Muscle layer of duodenum (tissue), 2 donors: Measurements from ENCODE around the gene PSMA5.
"Not testable (repeated sequence)": the region's sequence is repeated elsewhere in the genome, so short reads cannot be mapped to it uniquely, and the experiment has no call there.

Source experiments
- H3K27ac ChIP-seq: one replicate; pipeline ENCODE4 v1.7.0; 2013; ENCODE audit warnings: mild to moderate bottlenecking, low read length
- H3K27me3 ChIP-seq: one replicate; pipeline ENCODE4 v1.7.0; 2013; ENCODE audit warnings: low read depth, mild to moderate bottlenecking, control low read depth, low read length
- H3K36me3 ChIP-seq, 2 donors: one replicate each; pipeline ENCODE4 v1.7.0; 2013; ENCODE audit warnings: low read length in 2 of 2, control low read depth in 1 of 2, mild to moderate bottlenecking in 1 of 2; ENCODE audit not compliant: insufficient read depth in 2 of 2, control insufficient read depth in 1 of 2
- H3K4me1 ChIP-seq, 2 donors: one replicate each; pipeline ENCODE4 v1.7.0; 2013; ENCODE audit warnings: low read length in 2 of 2, mild to moderate bottlenecking in 2 of 2, control low read depth in 1 of 2, moderate library complexity in 1 of 2; ENCODE audit not compliant: insufficient read depth in 2 of 2, control insufficient read depth in 1 of 2
- H3K4me3 ChIP-seq, 2 donors: one replicate each; pipeline ENCODE4 v1.7.0; 2013; ENCODE audit warnings: low read length in 2 of 2, low read depth in 1 of 2, mild to moderate bottlenecking in 1 of 2
- H3K9me3 ChIP-seq, 2 donors: one replicate each; pipeline ENCODE4 v1.7.0; 2013; ENCODE audit warnings: low read length in 2 of 2, control low read depth in 1 of 2, mild to moderate bottlenecking in 1 of 2; ENCODE audit not compliant: control insufficient read depth in 1 of 2
- donor health status: healthy.

PSMA5 gene

DNA sequence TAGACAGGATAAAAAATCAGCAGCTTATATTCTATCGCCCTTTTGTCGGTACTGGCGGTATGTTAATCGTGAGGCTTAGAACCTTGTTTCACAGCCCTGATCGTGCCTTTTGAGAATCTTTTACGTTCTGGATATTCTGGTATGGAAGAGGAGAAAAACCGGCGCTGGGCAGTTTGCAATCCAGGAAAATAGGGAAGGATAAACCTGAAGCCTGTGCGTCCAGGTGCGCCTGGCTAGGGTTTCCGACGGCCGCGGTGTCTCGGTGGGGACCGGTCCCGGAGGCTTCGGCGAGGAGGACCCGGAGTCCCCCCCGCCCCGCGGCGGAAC, 39.8 kb upstream of the PSMA5 start:
- H3K4me1 ChIP-seq = peaks cover 0 to 9% of the 10 kb centered on the region in 2 donors
- no peaks in the 10 kb centered on the region for H3K9me3 ChIP-seq
- H3K27me3 ChIP-seq = peaks cover 5% of the 10 kb centered on the region
- peak overlapping the region; percentile 59 to 79 for H3K4me3 ChIP-seq
- no peaks in the 10 kb centered on the region for H3K36me3 ChIP-seq
- H3K27ac ChIP-seq = no peak overlapping the region

DNA sequence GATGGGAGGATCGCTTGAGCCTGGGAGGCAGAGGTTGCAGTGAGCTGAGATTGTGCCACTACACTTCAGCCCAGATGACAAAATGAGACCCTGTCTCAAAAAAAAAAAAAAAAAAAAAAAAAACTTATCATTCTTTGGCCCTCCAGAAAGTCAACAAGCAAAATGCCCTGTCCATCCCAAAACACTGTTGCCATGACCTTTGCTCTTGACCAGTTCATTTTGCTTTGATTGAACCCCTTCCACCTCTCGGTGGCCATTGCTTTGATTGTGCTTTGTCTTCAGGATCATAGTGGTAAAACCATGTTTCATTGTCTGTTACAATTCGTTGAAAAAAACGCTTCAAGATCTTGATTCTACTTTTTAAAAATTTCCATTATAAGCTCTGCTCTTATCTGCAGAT, 31.6 kb upstream of the PSMA5 start:
- no peak overlapping the region for H3K4me3 ChIP-seq
- H3K4me1 ChIP-seq = no peaks in the 10 kb centered on the region
- no peaks in the 10 kb centered on the region for H3K27me3 ChIP-seq
- no peak overlapping the region for H3K27ac ChIP-seq
- H3K9me3 ChIP-seq = peaks cover 0 to 2% of the 10 kb centered on the region in 2 donors
- no peaks in the 10 kb centered on the region for H3K36me3 ChIP-seq

DNA sequence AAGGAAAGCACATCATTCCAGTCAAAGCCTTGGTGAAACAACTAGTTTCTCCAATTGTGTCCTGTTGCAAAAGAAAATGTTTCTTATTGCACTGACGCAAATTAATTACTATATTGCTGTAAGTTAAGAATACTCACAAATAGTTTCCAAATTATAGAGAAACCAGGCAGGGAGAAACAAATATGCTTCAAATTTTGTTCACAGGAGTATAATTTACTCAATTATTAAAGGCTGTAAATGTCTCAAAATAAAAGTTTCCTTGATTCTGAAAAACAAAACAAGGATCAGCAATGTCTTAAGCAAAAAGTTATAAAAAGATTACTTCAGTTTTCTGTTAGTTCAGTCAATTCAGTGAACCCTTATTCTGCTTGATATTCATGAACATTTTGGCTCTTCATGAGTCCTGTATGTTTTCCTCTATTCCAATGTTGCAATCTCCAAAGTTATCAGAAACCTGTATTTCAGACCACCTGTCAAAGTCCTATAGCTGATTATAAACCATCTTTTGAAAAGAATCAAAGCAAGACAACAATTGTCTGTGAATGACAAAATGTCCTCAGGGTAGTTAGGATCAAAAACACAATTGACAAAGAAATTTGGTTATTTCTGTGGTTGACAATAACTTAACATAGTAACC, 28.4 kb upstream of the PSMA5 start:
- H3K4me3 ChIP-seq = no peak overlapping the region
- H3K9me3 ChIP-seq = peaks cover 0 to 2% of the 10 kb centered on the region in 2 donors
- H3K36me3 ChIP-seq = no peaks in the 10 kb centered on the region
- H3K27ac ChIP-seq = no peak overlapping the region
- H3K27me3 ChIP-seq = no peaks in the 10 kb centered on the region
- no peaks in the 10 kb centered on the region for H3K4me1 ChIP-seq

DNA sequence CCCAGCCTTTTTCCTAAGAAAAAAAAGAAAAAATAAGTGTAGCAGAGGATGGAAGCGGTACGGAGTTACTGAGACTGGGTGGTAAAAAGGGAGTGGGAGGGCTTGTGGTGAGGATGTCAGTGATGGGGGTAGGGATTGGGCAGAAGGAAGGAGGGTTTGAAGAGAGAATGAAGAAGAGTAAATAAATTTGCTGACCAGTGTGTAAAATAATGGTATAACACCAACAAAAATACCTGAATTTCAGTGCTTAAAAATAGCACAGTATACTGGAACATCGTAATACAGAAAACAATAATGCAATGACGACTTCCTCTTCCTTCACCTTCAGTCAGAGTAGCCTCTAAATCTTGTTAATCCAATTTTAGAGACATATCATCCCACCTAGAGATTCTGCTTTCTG, 21.3 kb upstream of the PSMA5 start:
- Histone ChIP-seq H3K27me3 (peaks cover 5% of the 10 kb centered on the region), H3K9me3 (no peaks in the 10 kb centered on the region), H3K27ac (no peak overlapping the region), H3K4me1 (no peaks in the 10 kb centered on the region), H3K36me3 (no peaks in the 10 kb centered on the region), H3K4me3 (no peak overlapping the region)

DNA sequence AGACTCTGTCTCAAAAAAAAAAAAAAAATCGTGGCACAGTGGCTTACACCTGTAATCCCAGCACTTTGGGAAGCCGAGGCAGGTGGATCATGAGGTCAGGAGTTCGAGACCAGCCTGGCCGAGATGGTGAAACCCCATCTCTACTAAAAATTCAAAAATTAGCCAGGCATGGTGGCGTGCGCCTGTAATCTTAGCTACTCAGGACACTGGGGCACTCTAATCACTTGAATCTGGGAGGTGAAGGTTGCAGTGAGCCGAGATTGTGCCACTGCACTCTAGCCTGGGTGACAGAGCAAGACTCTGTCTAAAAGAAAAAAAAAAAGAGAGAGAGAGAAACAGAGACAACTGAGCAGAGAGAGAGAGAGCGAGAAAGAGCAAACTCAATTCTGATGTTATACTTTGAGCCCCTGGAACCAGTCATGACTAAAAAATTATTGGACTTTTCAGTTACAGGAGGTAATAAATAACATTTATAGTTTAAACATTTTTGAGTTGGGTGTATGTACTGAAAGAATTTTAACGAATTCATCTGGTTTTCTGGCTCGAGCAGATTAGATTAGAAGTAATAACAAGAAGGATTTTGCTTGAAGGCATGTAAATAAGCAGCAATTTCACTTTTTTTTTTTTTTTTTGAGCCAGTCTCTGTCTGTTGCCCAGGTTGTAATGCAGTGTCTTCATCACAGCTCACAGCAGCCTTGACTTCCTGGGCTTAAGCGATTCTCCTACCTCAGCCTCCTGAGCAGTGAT, 19.9 kb upstream of the PSMA5 start:
- not testable (repeated sequence) for H3K27ac ChIP-seq, H3K9me3 ChIP-seq, H3K4me3 ChIP-seq, H3K27me3 ChIP-seq, H3K4me1 ChIP-seq, H3K36me3 ChIP-seq

DNA sequence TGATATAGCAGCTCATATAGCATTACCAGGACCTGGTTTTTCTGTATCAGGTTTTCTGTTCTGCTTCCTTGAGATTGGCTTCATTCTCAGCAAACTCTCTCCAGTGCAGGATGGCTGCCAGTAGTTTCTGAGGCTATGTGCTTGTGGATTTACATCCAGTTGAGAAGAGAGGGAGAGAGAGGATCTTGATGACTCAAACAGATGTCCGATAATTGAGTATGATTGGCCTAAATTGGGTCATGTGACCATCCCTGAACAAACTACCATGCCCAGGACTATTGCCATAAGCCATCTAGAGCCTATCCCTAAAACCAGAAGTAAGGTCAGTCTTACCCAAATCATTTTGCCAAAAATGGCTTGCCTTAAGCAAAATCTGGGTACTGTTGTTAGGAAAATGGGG, 18.1 kb upstream of the PSMA5 start:
- peaks cover 5% of the 10 kb centered on the region for H3K27me3 ChIP-seq
- no peaks in the 10 kb centered on the region for H3K36me3 ChIP-seq
- no peak overlapping the region for H3K27ac ChIP-seq
- no peaks in the 10 kb centered on the region for H3K9me3 ChIP-seq
- no peak overlapping the region for H3K4me3 ChIP-seq
- no peaks in the 10 kb centered on the region for H3K4me1 ChIP-seq

DNA sequence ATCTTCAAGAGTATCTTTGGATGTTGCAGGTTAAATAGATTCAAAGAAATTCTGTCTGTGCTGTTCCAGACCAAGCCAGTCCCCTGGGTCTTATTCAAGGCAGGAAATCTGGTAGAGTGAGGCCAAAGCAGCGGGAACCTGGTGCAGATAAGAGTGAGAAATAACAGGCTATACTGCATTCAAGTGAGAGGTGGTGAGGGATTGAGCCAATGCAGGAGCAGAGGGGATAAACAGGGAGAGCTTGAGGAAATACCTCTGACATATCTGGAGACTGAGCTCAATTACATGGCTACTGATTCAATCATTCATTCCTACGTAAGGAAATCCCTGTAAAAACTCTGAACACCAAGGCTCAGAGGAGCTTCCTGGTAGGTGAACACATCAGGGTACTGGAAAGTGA, 17.2 kb upstream of the PSMA5 start:
- H3K4me1 ChIP-seq = no peaks in the 10 kb centered on the region
- H3K9me3 ChIP-seq = no peaks in the 10 kb centered on the region
- peaks cover 5% of the 10 kb centered on the region for H3K27me3 ChIP-seq
- no peak overlapping the region for H3K4me3 ChIP-seq
- H3K36me3 ChIP-seq = no peaks in the 10 kb centered on the region
- H3K27ac ChIP-seq = no peak overlapping the region

DNA sequence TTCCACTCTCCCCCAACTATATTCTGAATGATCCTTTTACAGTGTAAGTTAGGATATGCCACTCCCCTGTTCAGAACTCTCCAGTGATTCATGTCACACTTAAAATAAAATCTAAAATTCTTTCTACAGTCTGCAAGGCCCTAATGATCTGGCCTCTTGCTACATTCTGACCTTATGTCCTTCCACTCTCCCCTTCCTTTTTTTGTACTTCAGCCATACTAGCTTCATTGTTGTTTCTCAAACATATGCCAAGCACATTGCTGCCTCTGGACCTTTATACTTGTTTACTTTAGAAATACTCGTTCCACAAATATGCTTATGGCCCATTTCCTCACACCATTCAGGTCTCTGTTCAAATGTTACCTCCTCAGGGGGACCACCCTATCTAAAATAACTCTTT, 14.8 kb upstream of the PSMA5 start:
- Histone ChIP-seq H3K27me3 (peaks cover 5% of the 10 kb centered on the region), H3K4me1 (no peaks in the 10 kb centered on the region), H3K27ac (no peak overlapping the region), H3K4me3 (no peak overlapping the region), H3K9me3 (no peaks in the 10 kb centered on the region), H3K36me3 (no peaks in the 10 kb centered on the region)

DNA sequence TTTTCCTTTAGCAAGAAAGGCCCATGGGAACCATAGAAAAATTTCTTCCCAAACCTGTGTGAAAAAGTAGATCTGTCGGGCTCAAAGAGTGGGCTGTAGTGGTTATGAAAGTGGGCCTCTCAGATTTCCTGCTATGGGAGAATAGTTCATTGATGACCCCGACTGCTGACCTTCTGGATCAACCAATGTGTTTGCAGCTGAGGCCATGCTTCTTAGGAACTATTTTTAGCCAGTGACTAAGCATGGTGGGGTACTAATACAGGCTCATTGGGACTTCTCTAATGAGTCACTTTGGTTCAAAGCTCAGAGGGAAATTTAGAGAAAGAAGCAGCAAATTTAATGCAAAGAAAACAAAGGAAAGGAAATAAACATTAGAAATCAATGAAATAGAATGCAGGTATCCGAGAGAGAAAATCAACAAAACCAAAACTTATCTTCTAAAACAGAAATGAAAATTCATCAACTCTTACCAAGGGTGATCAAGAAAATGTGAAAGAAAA, 12.6 kb upstream of the PSMA5 start:
- Histone ChIP-seq H3K36me3 (no peaks in the 10 kb centered on the region), H3K27ac (no peak overlapping the region), H3K4me1 (no peaks in the 10 kb centered on the region), H3K9me3 (no peaks in the 10 kb centered on the region), H3K27me3 (no peaks in the 10 kb centered on the region), H3K4me3 (no peak overlapping the region)

DNA sequence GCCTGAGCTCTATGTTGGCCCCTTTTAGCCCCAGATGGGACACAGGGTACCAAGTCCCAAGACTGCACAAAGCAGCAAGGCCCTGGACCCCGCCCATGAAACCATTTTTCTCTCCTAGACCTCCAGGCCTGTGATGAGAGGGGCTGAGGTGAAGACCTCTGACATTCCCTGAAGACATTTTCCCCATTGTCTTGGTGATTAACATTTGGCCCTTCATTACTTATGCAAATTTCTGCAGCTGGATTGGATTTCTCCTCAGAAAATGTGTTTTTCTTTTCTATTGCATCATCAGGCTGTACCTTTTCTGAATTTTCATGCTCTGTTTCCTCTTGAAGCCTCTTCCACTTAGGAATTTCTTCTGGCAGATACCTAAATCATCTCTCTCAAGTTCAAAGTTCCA, 8.2 kb upstream of the PSMA5 start:
- H3K27me3 ChIP-seq = no peaks in the 10 kb centered on the region
- no peaks in the 10 kb centered on the region for H3K4me1 ChIP-seq
- no peak overlapping the region for H3K27ac ChIP-seq
- no peaks in the 10 kb centered on the region for H3K36me3 ChIP-seq
- no peaks in the 10 kb centered on the region for H3K9me3 ChIP-seq
- no peak overlapping the region for H3K4me3 ChIP-seq

DNA sequence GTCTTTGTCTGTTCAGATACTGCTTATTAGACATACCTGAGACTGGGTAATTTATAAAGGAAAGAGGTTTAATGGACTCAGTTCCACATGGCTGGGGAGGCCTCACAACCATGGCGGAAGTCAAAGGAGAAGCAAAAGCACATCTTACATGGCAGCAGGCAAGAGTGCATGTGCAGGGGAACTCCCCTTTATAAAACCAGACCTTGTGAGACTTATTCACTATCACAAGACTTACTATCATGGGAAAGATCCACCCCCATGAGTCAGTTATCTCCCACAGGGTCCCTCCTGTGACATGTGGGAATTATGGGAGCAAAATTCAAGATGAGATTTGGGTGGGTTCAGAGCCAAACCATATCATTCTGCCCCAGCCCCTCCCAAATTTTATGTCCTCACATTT, 7.1 kb upstream of the PSMA5 start:
- no peaks in the 10 kb centered on the region for H3K27me3 ChIP-seq
- H3K9me3 ChIP-seq = no peaks in the 10 kb centered on the region
- no peak overlapping the region for H3K4me3 ChIP-seq
- no peaks in the 10 kb centered on the region for H3K4me1 ChIP-seq
- no peak overlapping the region for H3K27ac ChIP-seq
- no peaks in the 10 kb centered on the region for H3K36me3 ChIP-seq

DNA sequence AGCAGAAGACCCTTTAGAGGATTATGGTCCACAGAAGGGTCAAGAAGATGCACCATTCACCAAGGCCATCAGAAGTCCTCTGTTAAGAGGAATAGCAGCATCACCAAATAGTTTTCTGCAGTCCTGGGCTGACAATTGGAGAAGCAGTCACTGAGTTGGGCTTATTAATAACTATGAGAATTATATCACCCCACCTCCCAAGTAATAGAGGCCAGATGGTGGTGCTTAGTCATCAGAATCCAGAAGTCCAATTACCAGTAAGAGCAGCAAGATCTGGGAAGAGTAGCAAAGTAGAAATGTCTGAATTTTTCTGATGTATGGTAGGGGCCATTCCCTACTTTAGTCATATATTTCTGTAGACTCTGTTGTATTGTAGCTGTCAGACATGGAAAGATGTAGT, 6.1 kb upstream of the PSMA5 start:
- Histone ChIP-seq H3K4me3 (no peak overlapping the region), H3K27me3 (no peaks in the 10 kb centered on the region), H3K9me3 (no peaks in the 10 kb centered on the region), H3K36me3 (no peaks in the 10 kb centered on the region), H3K4me1 (peaks cover 0 to 7% of the 10 kb centered on the region in 2 donors), H3K27ac (no peak overlapping the region)
